ENCODE results near the gene DNAJC15. TPM values are rescaled to one million over a fixed set of nuclear protein-coding genes. Genes with fewer than 3 reads are reported as not detected.

Gene DNAJC15
- total and polyA plus RNA-seq, 5 donors, result 21.8 to 44.4 (median 31.5) TPM

- DNase-seq, result no peak
- H3K4me1 ChIP-seq (ENCODE audit: control insufficient read depth, insufficient read depth, low read length), result no peaks in the 10 kb centered on the region
- no peak overlapping the region for H3K27ac ChIP-seq (ENCODE audit: low read length)
- intact Hi-C loops (cut with DNase I), result no loop called here
- WGBS, result 55% methylated on average over 2 of the region's 2 CpGs
- H3K4me3 ChIP-seq (ENCODE audit: low read length), result no peak overlapping the region
- H3K9me3 ChIP-seq (ENCODE audit: control insufficient read depth, low read length), result no peaks in the 10 kb centered on the region
- no peak for ATAC-seq
- no peaks in the 10 kb centered on the region for H3K27me3 ChIP-seq (ENCODE audit: control insufficient read depth, insufficient read depth)
These were observed 115.8 kb downstream of the DNAJC15 start for GRCh38 chr13:43139211-43139610.

- no peak for ATAC-seq
- no peaks in the 10 kb centered on the region for H3K4me1 ChIP-seq (ENCODE audit: control insufficient read depth, insufficient read depth, low read length)
- DNase-seq, result no peak
- H3K9me3 ChIP-seq (ENCODE audit: control insufficient read depth, low read length), result no peaks in the 10 kb centered on the region
- H3K27me3 ChIP-seq (ENCODE audit: control insufficient read depth, insufficient read depth), result no peaks in the 10 kb centered on the region
- no peak overlapping the region for H3K4me3 ChIP-seq (ENCODE audit: low read length)
- no peak overlapping the region for H3K27ac ChIP-seq (ENCODE audit: low read length)
- WGBS, result 79% methylated on average over 2 of the region's 2 CpGs
- intact Hi-C loops (cut with DNase I), result no loop called here
These were observed 116.5 kb downstream of the DNAJC15 start for GRCh38 chr13:43139921-43140320.

- ATAC-seq (no peak), DNase-seq (no peak)
- H3K27me3 ChIP-seq (ENCODE audit: control insufficient read depth, insufficient read depth), result no peaks in the 10 kb centered on the region
- intact Hi-C loops (cut with DNase I), result no loop called here
- no peaks in the 10 kb centered on the region for H3K4me1 ChIP-seq (ENCODE audit: control insufficient read depth, insufficient read depth, low read length)
- H3K4me3 ChIP-seq (ENCODE audit: low read length), result no peak overlapping the region
- no peaks in the 10 kb centered on the region for H3K9me3 ChIP-seq (ENCODE audit: control insufficient read depth, low read length)
- no peak overlapping the region for H3K27ac ChIP-seq (ENCODE audit: low read length)
- WGBS, result 53% methylated on average over 1 of the region's 1 CpG
These were observed 117.6 kb downstream of the DNAJC15 start for GRCh38 chr13:43140985-43141384.

DNA sequence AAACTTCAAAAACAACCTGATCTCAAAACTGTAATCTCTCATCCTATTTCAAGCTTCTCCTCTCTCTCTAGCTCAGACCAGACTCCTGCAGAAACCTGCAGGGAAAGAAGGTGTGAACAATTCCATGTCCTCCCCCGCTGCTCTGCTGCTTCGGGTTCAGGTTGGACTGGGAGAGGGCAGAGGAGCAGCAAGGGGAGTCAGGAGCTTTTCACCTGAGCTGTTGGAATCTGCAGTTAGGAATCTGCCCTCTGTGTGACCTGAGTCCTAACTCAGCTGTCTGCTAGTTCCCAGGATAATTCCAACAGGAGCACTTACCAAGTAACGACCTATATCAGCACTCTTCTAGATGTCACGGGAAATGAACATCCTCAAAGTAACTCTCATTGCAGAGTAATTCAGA lies 118.3 kb downstream of the DNAJC15 start:
- Histone ChIP-seq H3K27ac (ENCODE audit: low read length) (no peak overlapping the region), H3K4me1 (ENCODE audit: control insufficient read depth, insufficient read depth, low read length) (no peaks in the 10 kb centered on the region), H3K9me3 (ENCODE audit: control insufficient read depth, low read length) (no peaks in the 10 kb centered on the region), H3K27me3 (ENCODE audit: control insufficient read depth, insufficient read depth) (no peaks in the 10 kb centered on the region), H3K4me3 (ENCODE audit: low read length) (no peak overlapping the region)
- 85% methylated on average over 4 of the region's 4 CpGs for WGBS
- ATAC-seq (no peak), DNase-seq (no peak)
- intact Hi-C loops (cut with DNase I), result no loop called here

- Histone ChIP-seq H3K4me1 (ENCODE audit: control insufficient read depth, insufficient read depth, low read length) (no peaks in the 10 kb centered on the region), H3K4me3 (ENCODE audit: low read length) (no peak overlapping the region), H3K9me3 (ENCODE audit: control insufficient read depth, low read length) (no peaks in the 10 kb centered on the region), H3K27ac (ENCODE audit: low read length) (no peak overlapping the region), H3K27me3 (ENCODE audit: control insufficient read depth, insufficient read depth) (no peaks in the 10 kb centered on the region)
- ATAC-seq (no peak), DNase-seq (no peak)
- intact Hi-C loops (cut with DNase I), result no loop called here
- WGBS, result 61% methylated on average over 3 of the region's 3 CpGs
These were observed 120.2 kb downstream of the DNAJC15 start for GRCh38 chr13:43143591-43143990.

GRCh38 chr13:43145534-43146196 lies 122.3 kb downstream of the DNAJC15 start:
- Histone ChIP-seq H3K4me1 (ENCODE audit: control insufficient read depth, insufficient read depth, low read length) (no peaks in the 10 kb centered on the region), H3K4me3 (ENCODE audit: low read length) (no peak overlapping the region), H3K9me3 (ENCODE audit: control insufficient read depth, low read length) (no peaks in the 10 kb centered on the region), H3K27ac (ENCODE audit: low read length) (no peak overlapping the region), H3K27me3 (ENCODE audit: control insufficient read depth, insufficient read depth) (no peaks in the 10 kb centered on the region)
- intact Hi-C loops (cut with DNase I), result no loop called here
- 63% methylated on average over 8 of the region's 8 CpGs for WGBS
- DNase-seq, result no peak
- no peak for ATAC-seq

DNA sequence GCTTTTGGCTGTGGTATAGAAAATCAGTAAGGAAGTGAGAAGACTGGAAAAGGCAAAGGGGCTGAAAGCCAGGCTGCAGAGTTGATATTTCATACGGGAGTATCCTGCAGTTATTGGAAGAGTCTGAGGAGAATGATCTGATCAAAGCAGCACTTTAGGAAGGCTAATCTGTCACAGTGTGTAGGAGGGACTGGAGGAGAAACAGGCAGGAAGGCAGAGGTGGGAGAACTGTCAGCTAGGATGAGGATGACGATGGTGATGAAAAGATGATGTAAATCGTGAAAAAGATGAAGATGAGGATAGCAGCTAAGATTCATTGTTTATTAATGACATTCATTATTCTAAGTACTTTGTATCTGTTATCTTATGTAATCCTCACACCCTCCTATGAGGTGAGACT lies 123.0 kb downstream of the DNAJC15 start:
- WGBS, result 41% methylated on average over 3 of the region's 3 CpGs

DNA sequence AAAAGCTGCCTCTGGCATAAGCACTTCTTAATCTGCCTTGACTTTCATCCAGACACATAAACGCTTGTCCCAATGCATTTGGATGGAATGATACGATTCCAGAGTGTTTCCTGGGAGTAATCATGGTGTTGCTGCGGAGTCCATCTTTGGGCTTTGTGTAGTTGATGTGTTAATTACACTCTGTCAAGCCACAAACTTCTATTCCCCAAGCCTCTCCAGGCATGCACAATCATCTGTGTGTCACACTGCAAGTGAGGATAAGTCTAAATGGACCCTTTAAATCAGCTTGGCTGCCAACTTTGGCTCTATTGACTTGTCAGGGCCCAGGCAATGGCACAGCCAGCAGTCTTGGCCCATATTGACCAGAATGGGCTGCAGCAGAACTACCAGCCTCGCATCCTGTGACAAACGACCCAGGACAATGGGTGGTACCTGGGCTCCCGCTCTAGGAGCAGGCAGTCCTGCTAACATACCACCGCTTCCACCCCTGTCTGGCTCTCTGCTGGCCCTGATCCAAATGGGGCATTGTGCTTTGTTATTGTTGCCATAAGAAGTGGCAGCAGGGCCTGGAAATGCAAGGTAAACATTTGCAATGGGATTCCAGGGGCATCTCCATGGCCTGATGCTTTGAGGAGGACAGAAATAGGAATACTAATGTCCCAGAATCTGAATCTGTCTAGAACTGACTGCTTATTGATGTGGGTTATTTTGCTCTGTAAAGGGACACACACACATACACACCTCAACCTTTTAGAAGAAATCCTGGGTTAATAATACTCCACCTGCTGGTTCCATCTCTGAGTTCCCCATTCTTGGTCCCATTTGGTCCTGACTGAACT lies 127.2 kb downstream of the DNAJC15 start:
- DNase-seq (no peak), ATAC-seq (no peak)
- Histone ChIP-seq H3K27me3 (ENCODE audit: control insufficient read depth, insufficient read depth) (no peaks in the 10 kb centered on the region), H3K9me3 (ENCODE audit: control insufficient read depth, low read length) (no peaks in the 10 kb centered on the region), H3K27ac (ENCODE audit: low read length) (no peak overlapping the region), H3K4me3 (ENCODE audit: low read length) (no peak overlapping the region), H3K4me1 (ENCODE audit: control insufficient read depth, insufficient read depth, low read length) (no peaks in the 10 kb centered on the region)
- 79% methylated on average over 7 of the region's 7 CpGs for WGBS
- intact Hi-C loops (cut with DNase I), result no loop called here

More for the DNA sequence above, 123.0 kb downstream of the DNAJC15 start:
- Histone ChIP-seq H3K27me3 (ENCODE audit: control insufficient read depth, insufficient read depth) (no peaks in the 10 kb centered on the region), H3K27ac (ENCODE audit: low read length) (no peak overlapping the region), H3K4me3 (ENCODE audit: low read length) (no peak overlapping the region), H3K9me3 (ENCODE audit: control insufficient read depth, low read length) (no peaks in the 10 kb centered on the region), H3K4me1 (ENCODE audit: control insufficient read depth, insufficient read depth, low read length) (no peaks in the 10 kb centered on the region)
- DNase-seq, result no peak
- intact Hi-C loops (cut with DNase I), result no loop called here
- no peak for ATAC-seq

DNA sequence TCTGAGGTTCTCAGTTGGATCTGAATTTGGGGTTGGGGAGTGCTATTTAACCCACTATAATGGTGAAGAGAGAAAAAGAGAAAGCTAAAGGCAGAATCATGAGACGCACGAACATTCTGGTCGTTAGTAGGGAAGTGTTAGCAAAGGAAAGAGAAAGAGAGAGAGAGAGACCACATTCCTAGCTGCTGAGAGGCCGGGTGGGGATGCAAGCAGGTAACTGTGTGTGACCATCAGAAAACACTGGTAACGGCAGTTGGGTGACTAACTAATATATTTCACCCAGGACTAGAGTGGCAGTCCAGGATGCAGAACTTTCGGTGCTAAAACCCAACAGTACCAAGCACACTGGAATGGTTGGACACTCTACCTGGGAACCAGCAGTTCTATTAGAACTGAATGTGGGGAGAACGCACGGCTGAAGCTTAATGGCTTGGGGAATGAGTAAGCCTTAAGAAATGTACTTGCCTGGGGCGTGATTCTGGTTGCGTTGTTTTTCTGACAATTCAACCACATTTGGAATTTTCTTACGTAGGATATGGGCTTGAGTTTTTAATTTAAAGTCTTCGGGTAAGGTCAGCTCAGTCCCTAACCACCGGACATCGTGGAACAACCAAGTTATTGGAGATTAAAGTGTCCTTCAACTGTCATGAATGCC lies 130.2 kb downstream of the DNAJC15 start:
- no peak overlapping the region for H3K27ac ChIP-seq (ENCODE audit: low read length)
- H3K9me3 ChIP-seq (ENCODE audit: control insufficient read depth, low read length), result no peaks in the 10 kb centered on the region
- no peak for DNase-seq
- no peak overlapping the region for H3K4me3 ChIP-seq (ENCODE audit: low read length)
- no peaks in the 10 kb centered on the region for H3K4me1 ChIP-seq (ENCODE audit: control insufficient read depth, insufficient read depth, low read length)
- no peak for ATAC-seq
- intact Hi-C loops (cut with DNase I), result no loop called here
- 88% methylated on average over 14 of the region's 14 CpGs for WGBS
- H3K27me3 ChIP-seq (ENCODE audit: control insufficient read depth, insufficient read depth), result no peaks in the 10 kb centered on the region

- Histone ChIP-seq H3K27me3 (ENCODE audit: control insufficient read depth, insufficient read depth) (no peaks in the 10 kb centered on the region), H3K4me1 (ENCODE audit: control insufficient read depth, insufficient read depth, low read length) (no peaks in the 10 kb centered on the region), H3K4me3 (ENCODE audit: low read length) (no peak overlapping the region), H3K27ac (ENCODE audit: low read length) (no peak overlapping the region), H3K9me3 (ENCODE audit: control insufficient read depth, low read length) (no peaks in the 10 kb centered on the region)
- intact Hi-C loops (cut with DNase I), result no loop called here
- WGBS, result 56% methylated on average over 5 of the region's 5 CpGs
- ATAC-seq (no peak), DNase-seq (no peak)
These were observed 130.8 kb downstream of the DNAJC15 start for GRCh38 chr13:43154156-43154651.

GRCh38 chr13:43154839-43155238 lies 131.5 kb downstream of the DNAJC15 start:
- WGBS, result 90% methylated on average over 3 of the region's 3 CpGs
- DNase-seq, result no peak
- H3K27me3 ChIP-seq (ENCODE audit: control insufficient read depth, insufficient read depth), result no peaks in the 10 kb centered on the region
- no peaks in the 10 kb centered on the region for H3K4me1 ChIP-seq (ENCODE audit: control insufficient read depth, insufficient read depth, low read length)
- ATAC-seq, result no peak
- no peak overlapping the region for H3K4me3 ChIP-seq (ENCODE audit: low read length)
- intact Hi-C loops (cut with DNase I), result no loop called here
- no peaks in the 10 kb centered on the region for H3K9me3 ChIP-seq (ENCODE audit: control insufficient read depth, low read length)
- H3K27ac ChIP-seq (ENCODE audit: low read length), result no peak overlapping the region

Measured in right cardiac atrium (tissue), 5 donors.